ENCODE measurements around the gene CDK15.

Gene CDK15

GRCh38 chr2:201827621-201828020, 21.3 kb downstream of the CDK15 start:
- no peak for TF ChIP-seq CTCF (IDR thresholded peaks at IDR 0.05; ENCODE audit: low read length, missing control alignments)
- no peak for DNase-seq (ENCODE audit: low read depth)
- H3K4me3 ChIP-seq (replicated peaks; ENCODE audit: low read depth, low read length) = no peak overlapping the region

DNA sequence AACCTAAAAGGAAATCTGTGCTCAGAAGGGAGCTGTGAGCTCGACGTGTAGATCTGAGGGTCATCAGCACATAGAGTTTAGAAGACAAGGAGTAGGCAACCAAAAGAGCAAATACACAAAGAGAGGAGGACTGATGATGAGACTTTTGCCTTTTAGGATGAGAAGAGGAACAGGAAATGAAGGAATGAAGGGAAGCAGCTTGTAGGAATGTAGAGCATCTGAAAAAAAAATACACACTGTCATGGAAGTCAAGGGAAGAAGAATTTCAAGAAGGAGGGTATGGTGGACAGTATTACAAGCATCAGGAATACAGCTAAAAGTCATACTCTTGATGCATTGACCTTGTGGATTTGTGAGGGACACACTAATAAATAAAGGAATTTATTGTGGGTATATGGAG, 21.9 kb downstream of the CDK15 start:
- no peak for DNase-seq (ENCODE audit: low read depth)
- no peak overlapping the region for H3K4me3 ChIP-seq (replicated peaks; ENCODE audit: low read depth, low read length)
- no peak for TF ChIP-seq CTCF (IDR thresholded peaks at IDR 0.05; ENCODE audit: low read length, missing control alignments)

DNA sequence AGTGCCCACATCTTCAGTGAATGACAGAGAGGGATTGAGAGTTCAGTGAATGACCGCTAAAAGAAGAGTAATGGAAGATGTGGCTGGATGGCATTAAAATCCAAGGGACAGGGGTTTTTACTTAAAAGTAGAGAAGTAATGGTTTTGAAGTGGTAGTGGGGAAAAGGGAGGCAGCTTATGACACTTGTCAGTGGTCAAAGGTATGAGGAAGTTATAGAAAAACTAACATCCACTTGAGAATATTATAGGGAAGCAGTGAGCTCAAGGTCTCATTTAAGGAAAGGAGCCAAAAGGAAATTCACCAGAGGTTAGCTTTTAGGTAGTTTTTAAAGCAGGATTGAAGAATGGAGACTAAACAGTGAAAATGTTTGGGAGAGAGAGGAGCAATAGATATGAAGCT, 24.3 kb downstream of the CDK15 start:
- DNase-seq (ENCODE audit: low read depth) = no peak
- TF ChIP-seq CTCF (IDR thresholded peaks at IDR 0.05; ENCODE audit: low read length, missing control alignments) = no peak
- no peak overlapping the region for H3K4me3 ChIP-seq (replicated peaks; ENCODE audit: low read depth, low read length)

GRCh38 chr2:201831469-201831868, 25.1 kb downstream of the CDK15 start:
- no peak overlapping the region for H3K4me3 ChIP-seq (replicated peaks; ENCODE audit: low read depth, low read length)
- no peak for TF ChIP-seq CTCF (IDR thresholded peaks at IDR 0.05; ENCODE audit: low read length, missing control alignments)
- DNase-seq (ENCODE audit: low read depth) = peak; percentile 21

- no peak overlapping the region for H3K4me3 ChIP-seq (replicated peaks; ENCODE audit: low read depth, low read length)
- no peak for TF ChIP-seq CTCF (IDR thresholded peaks at IDR 0.05; ENCODE audit: low read length, missing control alignments)
- no peak for DNase-seq (ENCODE audit: low read depth)
These were observed 27.4 kb downstream of the CDK15 start for GRCh38 chr2:201833781-201834180.

DNA sequence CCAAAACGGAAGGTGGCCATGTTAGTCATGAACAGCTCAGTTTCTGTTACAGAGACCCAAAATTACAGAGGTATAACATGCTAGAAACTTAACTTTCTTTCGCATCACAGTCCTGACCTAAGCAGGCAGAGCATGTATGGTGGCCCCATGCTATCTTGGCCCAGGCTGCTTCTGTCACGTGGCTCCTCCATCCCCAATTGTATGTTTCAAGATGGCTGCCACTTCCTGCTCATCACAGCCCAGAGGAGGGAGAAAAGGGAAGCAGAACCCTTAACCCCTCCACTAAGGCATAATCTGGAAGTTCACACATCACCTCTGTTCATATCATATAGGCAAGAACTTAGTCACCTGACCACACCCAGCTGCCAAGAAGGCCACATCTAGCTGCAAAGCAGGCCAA, 28.7 kb downstream of the CDK15 start:
- DNase-seq (ENCODE audit: low read depth) = no peak
- no peak for TF ChIP-seq CTCF (IDR thresholded peaks at IDR 0.05; ENCODE audit: low read length, missing control alignments)

GRCh38 chr2:201837391-201837790, 31.1 kb downstream of the CDK15 start:
- no peak overlapping the region for H3K4me3 ChIP-seq (replicated peaks; ENCODE audit: low read depth, low read length)
- DNase-seq (ENCODE audit: low read depth) = no peak
- TF ChIP-seq CTCF (IDR thresholded peaks at IDR 0.05; ENCODE audit: low read length, missing control alignments) = no peak

More for the DNA sequence above, 28.7 kb downstream of the CDK15 start:
- no peak overlapping the region for H3K4me3 ChIP-seq (replicated peaks; ENCODE audit: low read depth, low read length)
